ENCODE results near the gene POGLUT2. TPM values are rescaled to one million over a fixed set of nuclear protein-coding genes. Genes with fewer than 3 reads are reported as not detected.

The POGLUT2 gene
- total RNA-seq, 1 donor = 15.9 TPM

DNA sequence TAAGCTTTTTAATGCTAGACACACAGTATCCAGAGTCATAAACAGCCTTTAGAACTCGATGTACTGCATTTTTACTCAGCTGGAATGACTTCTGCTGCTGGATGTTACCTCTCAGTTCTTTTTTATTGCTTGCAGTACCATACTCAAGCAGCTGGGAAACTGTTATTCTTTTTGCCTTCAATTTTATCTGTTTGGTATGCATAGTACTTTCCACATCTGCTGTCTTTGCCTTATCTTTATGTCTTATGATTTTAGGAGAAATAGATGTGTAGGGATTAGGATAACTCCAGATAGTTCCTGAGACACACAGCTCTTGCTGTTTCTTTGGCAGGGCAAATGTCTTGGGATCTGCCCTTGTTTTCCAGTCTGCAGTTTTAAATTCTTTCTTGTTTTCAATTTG lies 56.7 kb downstream of the POGLUT2 start:
- TF ChIP-seq, protein P1, sequence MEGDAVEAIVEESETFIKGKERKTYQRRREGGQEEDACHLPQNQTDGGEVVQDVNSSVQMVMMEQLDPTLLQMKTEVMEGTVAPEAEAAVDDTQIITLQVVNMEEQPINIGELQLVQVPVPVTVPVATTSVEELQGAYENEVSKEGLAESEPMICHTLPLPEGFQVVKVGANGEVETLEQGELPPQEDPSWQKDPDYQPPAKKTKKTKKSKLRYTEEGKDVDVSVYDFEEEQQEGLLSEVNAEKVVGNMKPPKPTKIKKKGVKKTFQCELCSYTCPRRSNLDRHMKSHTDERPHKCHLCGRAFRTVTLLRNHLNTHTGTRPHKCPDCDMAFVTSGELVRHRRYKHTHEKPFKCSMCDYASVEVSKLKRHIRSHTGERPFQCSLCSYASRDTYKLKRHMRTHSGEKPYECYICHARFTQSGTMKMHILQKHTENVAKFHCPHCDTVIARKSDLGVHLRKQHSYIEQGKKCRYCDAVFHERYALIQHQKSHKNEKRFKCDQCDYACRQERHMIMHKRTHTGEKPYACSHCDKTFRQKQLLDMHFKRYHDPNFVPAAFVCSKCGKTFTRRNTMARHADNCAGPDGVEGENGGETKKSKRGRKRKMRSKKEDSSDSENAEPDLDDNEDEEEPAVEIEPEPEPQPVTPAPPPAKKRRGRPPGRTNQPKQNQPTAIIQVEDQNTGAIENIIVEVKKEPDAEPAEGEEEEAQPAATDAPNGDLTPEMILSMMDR (IDR thresholded peaks at IDR 0.05; ENCODE audit: extremely low read depth, low read depth, low read length) = no peak

More for the DNA sequence above, 56.7 kb downstream of the POGLUT2 start:
- H3K36me3 ChIP-seq (ENCODE audit: insufficient read depth, low read length) = no peaks in the 10 kb centered on the region
- DNase-seq (ENCODE audit: insufficient read length, low spot score, missing footprints) = no peak
- no peaks in the 10 kb centered on the region for H3K4me1 ChIP-seq (ENCODE audit: insufficient read depth, low read length)
- no peak overlapping the region for H3K4me3 ChIP-seq (ENCODE audit: insufficient read depth, low read length)
- H3K9me3 ChIP-seq (ENCODE audit: low read depth, low read length) = no peaks in the 10 kb centered on the region
- H3K79me2 ChIP-seq (ENCODE audit: insufficient read depth, low read length) = no peaks in the 10 kb centered on the region
- no peak overlapping the region for H2AFZ ChIP-seq (ENCODE audit: low read length)
- H3K27ac ChIP-seq (ENCODE audit: low read depth, low read length) = no peak overlapping the region
- H3K4me2 ChIP-seq (ENCODE audit: insufficient read depth, low read length) = no peak overlapping the region
- peaks cover 38% of the 10 kb centered on the region for H3K27me3 ChIP-seq (ENCODE audit: insufficient read depth, low read length)
- H4K20me1 ChIP-seq (ENCODE audit: insufficient read depth, low read length) = no peaks in the 10 kb centered on the region

Other genes with a start within 250 kb of the POGLUT2 start
- gene TPP2, start 202.0 kb downstream of the POGLUT2 start, total RNA-seq = 57.5 and 58.9 TPM in 2 replicates
- gene METTL21C, start 103.9 kb downstream of the POGLUT2 start, total RNA-seq = not detected in 2 replicates
- 13.4 and 14.4 TPM in 2 replicates for gene TEX30, start 25.2 kb downstream of the POGLUT2 start, total RNA-seq
- gene BIVM, start 143 bp upstream of the POGLUT2 start, total RNA-seq = 22.1 and 30.9 TPM in 2 replicates
- 99.2 and 103 TPM in 2 replicates for gene ERCC5, start 47.1 kb upstream of the POGLUT2 start, total RNA-seq

Measured in osteoblast (primary cell).